Ramos (cell line): ENCODE data around the gene GMPR2.

ENCODE experiments used
- in situ Hi-C: fragments of 300-500 bp; cut with MboI; formaldehyde crosslinking; loops from one replicate; pipeline ENCODE4 v1.14.3; 2022; ENCODE audit warnings: low sequenced_read_pairs; ENCODE audit not compliant: unreplicated experiment

GMPR2 gene

GRCh38 chr14:24226473-24226872 lies 6.3 kb upstream of the GMPR2 start:
- in situ Hi-C loops: no loop called here

- in situ Hi-C loops: no loop called here
Observed at GRCh38 chr14:24228902-24229301, 3.8 kb upstream of the GMPR2 start.

- in situ Hi-C loops: no loop called here
Observed at GRCh38 chr14:24231263-24232120, 1.2 kb upstream of the GMPR2 start.

- in situ Hi-C loops: no loop called here
Observed at GRCh38 chr14:24232121-24232644, 546 bp upstream of the GMPR2 start, which contains the start of gene NEDD8. Gene NEDD8 (minus strand): TSS chr14:24232367. CDS start chr14:24232267, 100 bp downstream.

- in situ Hi-C loops: no loop called here
Observed at GRCh38 chr14:24233538-24233866, 773 bp downstream of the GMPR2 start.

GRCh38 chr14:24234095-24235005 lies 1.6 kb downstream of the GMPR2 start:
- in situ Hi-C loops: no loop called here

- in situ Hi-C loops: no loop called here
Observed at GRCh38 chr14:24235804-24236688, 3.3 kb downstream of the GMPR2 start.

GRCh38 chr14:24236689-24237462 lies 4.1 kb downstream of the GMPR2 start:
- in situ Hi-C loops: no loop called here

GRCh38 chr14:24237463-24237955 lies 4.8 kb downstream of the GMPR2 start:
- in situ Hi-C loops: no loop called here

GRCh38 chr14:24238123-24238522 lies 5.4 kb downstream of the GMPR2 start:
- in situ Hi-C loops: no loop called here

- in situ Hi-C loops: no loop called here
Observed at GRCh38 chr14:24238527-24239037, 5.9 kb downstream of the GMPR2 start.

GRCh38 chr14:24240110-24240918 lies 7.6 kb downstream of the GMPR2 start:
- in situ Hi-C loops: loop anchor here (5.0 to 10.0 kb wide), 2 partner anchors 57 to 194 kb away; partner anchors contain the start of genes DHRS1 and NOP9

- in situ Hi-C loops: loop anchor here (5.0 to 10.0 kb wide), 2 partner anchors 55 to 193 kb away; partner anchors contain the start of genes DHRS1 and NOP9
Observed at GRCh38 chr14:24241829-24242443, 9.2 kb downstream of the GMPR2 start.

GRCh38 chr14:24243336-24243836 lies 10.7 kb downstream of the GMPR2 start:
- in situ Hi-C loops: loop anchor here (5.0 to 10.0 kb wide), 2 partner anchors 54 to 191 kb away; partner anchors contain the start of genes DHRS1 and NOP9

- in situ Hi-C loops: loop anchor here (10.0 kb wide), 1 partner anchor 189 kb away; no protein-coding TSS in a partner anchor
Observed at GRCh38 chr14:24245350-24245749, 12.6 kb downstream of the GMPR2 start.

GRCh38 chr14:24246765-24247212 lies 14.1 kb downstream of the GMPR2 start:
- in situ Hi-C loops: loop anchor here (10.0 kb wide), 1 partner anchor 188 kb away; no protein-coding TSS in a partner anchor

- in situ Hi-C loops: loop anchor here (10.0 kb wide), 1 partner anchor 187 kb away; no protein-coding TSS in a partner anchor
Observed at GRCh38 chr14:24247422-24247821, 14.7 kb downstream of the GMPR2 start.
